HG03280 (cell line): ENCODE results near the gene DAPK3.
"Not testable (repeated sequence)": the region's sequence is repeated elsewhere in the genome, so short reads cannot be mapped to it uniquely, and the experiment has no call there.

Source experiments
- ATAC-seq: cut with Tn5 transposase; IDR thresholded peaks from one replicate; pipeline ENCODE4 v1.9.1; 2021; ENCODE audit warnings: mild to moderate bottlenecking, moderate library complexity; ENCODE audit not compliant: unreplicated experiment

The DAPK3 gene

GRCh38 chr19:3979289-3979673 lies 8.4 kb upstream of the DAPK3 start:
- no peak for ATAC-seq

- ATAC-seq: no peak
Measured at GRCh38 chr19:3978145-3978544, 7.2 kb upstream of the DAPK3 start.

DNA sequence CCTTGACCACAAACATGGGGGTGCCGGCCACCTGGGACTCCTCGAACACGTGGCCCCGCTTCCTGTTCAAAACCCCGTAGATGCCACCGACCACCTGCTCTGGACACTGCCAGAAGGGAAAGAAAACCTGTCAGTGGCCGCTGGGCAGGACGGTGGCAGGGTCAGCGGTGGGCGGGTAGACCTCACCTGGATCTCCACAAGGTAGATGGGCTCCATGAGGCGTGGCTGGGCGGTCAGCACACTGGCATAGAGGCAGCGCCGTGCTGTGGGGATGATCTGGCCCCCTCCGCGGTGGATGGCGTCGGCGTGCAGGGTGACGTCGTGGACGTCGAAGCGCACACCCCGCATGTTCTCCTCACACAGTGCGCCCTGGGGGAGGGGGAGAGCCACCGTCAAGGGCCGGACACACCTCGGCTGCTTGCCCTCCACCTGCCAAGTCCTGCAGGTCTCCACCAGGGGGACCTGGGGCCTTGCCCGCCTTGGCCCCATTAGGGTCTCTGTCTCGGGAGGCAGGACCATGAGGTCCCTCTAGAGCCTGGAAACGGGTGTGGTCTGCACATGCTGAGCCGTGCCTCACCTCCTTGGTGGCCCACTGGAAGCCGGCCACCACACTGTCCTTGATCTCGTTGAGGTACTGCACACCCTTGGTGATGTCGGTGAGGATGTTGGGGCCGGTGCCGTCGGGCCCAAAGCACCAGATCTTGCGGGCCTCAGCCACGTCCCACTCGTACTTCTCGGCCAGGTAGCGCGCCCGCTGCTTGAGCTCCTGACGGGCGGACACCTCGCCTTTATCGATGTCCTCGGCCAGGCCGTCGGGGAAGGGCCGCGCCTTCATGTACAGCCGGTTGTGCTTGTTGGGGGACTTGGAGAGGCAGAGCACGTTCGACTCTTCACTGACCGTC lies 6.6 kb upstream of the DAPK3 start:
- no peak for ATAC-seq

DNA sequence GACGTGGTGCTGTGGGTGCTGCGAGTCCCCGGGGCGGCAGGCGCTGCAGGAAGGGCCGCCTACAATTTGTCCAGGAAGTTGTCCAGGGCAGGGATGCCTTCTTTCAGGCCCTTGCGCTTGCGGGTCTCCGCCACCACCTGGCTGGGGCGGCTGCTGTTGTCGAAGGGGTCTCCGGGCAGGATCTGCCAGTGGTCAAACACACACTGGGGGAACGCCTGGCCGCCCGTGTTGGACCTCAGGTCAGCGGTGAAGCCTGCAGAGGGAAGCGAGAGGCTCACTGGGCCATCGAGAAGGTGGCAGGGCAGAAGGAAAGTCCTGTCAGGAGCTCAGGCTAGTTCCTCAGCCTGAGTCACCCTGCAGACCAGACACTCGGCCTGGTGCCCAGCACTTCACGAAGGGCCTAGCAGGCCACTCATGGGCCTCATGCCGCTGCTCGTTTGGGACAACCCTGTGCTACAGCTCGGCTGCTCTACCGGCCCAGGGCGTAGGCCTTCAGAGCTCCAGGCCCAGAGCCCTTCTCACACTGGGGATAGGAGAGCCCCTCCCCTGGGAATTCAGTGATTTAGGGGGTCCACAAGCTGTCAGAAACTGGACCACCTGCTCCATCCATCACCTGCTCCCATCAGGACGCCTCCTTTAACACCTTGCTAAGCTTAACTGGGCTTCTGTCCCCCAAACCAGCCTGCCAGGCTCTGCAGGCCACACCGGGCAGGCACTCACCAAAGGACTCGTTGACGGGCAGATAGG lies 5.8 kb upstream of the DAPK3 start:
- no peak for ATAC-seq

GRCh38 chr19:3975637-3976087 lies 4.8 kb upstream of the DAPK3 start:
- ATAC-seq: no peak

GRCh38 chr19:3975144-3975543 lies 4.2 kb upstream of the DAPK3 start:
- no peak for ATAC-seq

- ATAC-seq: no peak
Measured at GRCh38 chr19:3970313-3970807, 539 bp downstream of the DAPK3 start.

DNA sequence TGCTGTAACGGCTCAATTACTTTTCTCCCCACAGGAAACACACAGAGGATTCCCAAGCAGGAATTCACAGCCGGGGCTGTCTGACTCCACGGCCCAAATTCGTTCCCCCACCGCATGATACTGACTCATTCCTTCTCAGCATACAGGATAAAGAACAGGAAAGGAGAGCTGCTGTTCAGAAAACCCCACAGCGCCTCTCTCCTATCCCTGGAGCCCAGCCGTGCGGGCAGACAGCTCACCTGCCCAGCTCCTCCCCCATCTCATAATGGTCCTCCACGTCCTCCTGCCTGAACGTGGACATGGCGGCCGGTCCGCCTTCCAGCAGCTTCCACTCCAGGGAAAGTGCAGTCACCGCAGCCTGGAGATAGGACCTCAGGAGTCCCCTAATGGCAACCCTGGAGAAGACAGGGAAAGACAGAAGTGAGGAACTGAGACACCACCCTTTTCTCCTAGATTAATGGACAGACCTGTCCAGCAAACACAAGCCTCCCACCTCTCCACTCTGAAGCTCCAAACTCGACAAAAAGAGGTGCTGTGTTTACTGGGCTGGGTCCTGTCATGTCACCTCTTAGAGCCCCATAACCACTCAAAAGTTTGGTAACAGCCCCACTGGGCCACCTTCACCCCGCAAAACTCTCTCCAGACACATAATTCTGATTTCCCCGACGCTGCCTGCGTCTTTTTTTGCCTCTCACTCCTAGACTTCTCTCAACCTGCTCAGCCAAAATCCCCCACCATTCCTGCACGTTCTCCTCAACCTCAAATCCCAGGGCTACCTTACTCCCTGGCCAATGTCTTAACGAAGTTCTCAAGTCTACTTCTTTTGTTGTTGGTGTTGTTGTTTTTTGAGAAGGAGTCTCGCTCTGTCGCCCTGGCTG lies 1.2 kb downstream of the DAPK3 start:
- no peak for ATAC-seq

DNA sequence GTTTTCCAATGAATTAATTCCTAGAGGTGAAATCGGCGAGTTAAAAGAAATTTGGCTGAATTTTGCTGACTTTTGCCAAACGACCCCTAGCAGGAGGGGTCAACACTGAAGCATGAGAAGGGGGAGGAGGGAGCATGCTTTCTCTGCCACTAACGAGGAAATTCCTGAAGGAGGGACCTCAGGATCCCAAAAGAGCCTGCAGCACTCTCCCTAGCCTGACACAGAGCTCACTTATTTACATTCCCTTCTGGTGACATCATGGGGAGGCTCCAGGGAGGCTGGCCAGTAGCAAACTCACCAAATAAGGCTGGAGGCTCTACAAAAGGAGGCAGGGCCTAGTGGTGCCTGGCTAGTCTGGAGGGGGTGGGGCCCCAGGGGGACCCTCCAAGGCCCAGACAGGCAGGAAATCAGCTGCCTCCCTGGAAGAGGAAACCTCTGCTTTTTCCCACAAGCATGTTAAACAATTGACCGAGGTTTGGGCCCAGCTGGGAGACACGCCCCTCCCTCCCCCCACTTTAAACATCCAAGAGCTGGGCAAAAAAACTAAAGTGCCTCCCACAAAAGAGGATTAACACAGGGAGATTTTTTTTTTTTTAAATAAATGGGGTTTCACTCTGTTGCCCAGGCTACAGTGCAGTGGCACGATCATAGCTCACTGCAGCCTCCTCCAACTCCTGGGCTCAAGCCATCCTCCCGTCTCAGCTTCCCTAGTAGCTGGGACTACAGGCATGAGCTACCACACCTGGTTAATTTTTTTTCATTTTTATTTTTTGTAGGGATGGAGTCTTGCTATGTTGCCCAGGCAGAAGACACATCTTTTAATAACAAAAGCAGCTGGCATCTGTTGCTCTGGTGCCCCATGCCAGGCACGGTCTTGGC lies 2.1 kb downstream of the DAPK3 start:
- no peak for ATAC-seq

DNA sequence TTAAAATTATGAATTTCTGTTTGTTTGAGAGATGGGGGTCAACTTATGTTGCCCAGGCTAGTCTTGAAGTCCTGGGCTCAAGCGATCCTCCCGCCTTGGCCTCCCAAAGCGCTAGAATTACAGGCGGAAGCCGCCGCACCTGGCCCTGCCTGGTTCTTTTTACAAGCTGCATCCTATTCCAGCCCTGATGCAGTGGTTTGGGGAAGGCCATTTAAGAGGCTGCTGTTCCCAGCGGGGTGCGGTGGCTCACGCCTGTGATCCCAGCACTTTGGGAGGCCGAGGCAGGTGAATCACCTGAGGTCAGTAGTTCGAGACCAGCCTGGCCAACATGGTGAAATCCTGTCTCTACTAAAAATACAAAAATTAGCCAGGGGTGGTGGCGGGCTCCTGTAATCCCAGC lies 2.9 kb downstream of the DAPK3 start:
- ATAC-seq: not testable (repeated sequence)

GRCh38 chr19:3966051-3967017 lies 4.6 kb downstream of the DAPK3 start:
- no peak for ATAC-seq

- ATAC-seq: no peak
Measured at GRCh38 chr19:3964256-3965194, 6.4 kb downstream of the DAPK3 start.

- no peak for ATAC-seq
Measured at GRCh38 chr19:3963458-3964255, 7.2 kb downstream of the DAPK3 start.

GRCh38 chr19:3961007-3961406 lies 9.9 kb downstream of the DAPK3 start:
- ATAC-seq: no peak

- no peak for ATAC-seq
Measured at GRCh38 chr19:3959766-3960131, 11.2 kb downstream of the DAPK3 start.

DNA sequence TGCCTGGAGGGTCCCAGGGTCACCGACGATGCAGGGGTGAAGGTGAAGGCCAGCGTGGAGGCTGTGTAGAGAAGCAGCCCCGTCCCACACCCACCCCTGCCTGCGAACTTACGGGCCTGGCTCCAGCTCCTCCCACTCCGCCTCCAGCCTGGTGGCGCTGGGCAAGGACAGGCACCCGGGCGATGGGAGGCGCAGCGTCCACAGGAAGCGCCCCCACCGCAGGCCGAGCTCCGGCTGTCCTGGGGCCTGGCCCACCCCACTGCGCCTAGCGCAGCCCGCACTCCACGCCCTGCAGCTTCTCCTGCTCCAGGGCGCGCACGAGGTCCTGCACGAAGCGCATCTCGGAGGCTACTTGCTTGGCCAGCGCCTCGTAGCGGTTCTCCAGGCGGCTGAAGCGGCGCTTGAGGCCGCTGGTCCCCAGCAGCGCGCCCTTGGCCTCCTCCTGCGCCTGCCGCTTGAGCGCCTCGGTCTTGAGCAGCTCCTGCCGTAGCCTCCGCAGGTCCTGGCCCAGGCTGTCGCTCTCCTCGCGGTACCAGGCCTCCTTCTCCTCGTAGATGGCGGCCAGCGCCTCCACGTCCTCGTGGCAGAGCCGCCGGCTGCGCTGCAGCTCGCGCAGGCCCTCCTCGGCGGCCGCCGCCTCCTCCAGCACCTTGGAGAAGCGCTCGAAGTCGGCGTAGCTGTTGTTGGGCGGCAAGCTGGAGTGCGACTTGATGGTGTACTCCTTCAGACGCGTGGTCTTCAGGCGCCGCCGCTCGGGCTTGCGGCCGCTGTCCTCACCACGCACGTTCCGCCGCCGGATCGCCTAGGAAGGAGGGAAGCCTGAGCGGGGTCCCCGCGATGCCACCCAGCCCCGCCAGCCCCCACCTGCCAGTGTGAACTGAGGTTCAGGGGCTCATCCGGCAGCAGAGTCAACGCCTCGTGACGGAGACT lies 11.8 kb downstream of the DAPK3 start:
- ATAC-seq: no peak
